Measurements from ENCODE around the gene HSD3B7.
A peak's percentile ranks its signal among the peaks of the same experiment; 100 is the strongest.

The HSD3B7 gene

DNA sequence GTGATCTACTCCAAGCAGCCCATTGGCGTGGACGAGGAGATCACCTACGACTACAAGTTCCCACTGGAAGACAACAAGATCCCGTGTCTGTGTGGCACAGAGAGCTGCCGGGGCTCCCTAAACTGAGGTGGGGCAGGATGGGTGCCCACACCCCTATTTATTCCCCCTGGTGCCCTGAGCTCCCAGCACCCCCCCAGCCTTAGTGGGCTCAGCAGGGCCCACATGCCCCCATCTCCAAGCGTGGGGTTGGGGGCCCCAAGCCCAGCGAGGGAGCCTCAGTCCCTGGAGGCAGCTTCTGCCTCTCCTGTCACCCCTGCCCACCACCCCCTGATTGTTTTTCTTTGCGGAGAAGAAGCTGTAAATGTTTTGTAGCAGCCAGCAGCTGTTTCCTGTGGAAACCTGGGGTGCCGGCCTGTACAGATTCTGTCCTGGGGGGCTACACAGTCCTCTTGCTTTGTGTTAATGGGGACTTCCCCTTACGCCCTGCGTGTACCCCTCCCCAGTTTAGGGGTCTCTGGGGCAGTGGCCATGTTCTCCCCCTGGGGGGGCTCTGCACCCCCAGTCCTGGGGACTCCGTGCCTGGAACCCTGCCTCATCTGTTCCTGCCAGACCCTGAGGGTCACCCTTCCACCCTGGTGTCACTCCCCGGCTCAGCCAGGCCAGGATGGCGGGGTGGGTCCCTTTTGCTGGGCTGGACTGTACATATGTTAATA, 953 bp upstream of the HSD3B7 start:
- DNase-seq, result no peak

DNA sequence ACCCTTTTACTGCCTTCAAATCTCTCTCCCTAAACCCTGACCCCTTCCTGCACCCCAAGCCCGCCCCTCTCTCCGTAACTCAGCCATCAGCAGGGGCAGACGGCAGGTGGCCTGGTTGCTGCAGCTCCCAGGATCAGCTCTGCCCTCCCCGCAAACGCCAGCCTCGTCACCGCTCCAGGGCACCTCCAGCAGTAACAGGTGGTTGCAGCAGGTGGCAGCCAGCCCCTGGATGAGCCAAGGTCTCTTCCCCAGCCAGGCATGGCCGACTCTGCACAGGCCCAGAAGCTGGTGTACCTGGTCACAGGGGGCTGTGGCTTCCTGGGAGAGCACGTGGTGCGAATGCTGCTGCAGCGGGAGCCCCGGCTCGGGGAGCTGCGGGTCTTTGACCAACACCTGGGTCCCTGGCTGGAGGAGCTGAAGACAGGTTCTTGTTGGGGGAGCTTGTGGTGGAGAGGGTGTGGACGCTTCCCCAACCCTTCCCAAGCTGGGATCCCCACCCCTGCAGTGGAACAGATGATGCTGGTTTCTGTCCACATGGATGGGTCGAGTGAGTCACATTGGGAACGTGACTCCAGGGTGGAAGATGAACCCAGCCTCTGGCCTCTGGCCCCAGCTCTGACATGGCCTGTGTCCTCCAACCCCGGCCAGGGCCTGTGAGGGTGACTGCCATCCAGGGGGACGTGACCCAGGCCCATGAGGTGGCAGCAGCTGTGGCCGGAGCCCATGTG, 558 bp downstream of the HSD3B7 start:
- no peak for DNase-seq

DNA sequence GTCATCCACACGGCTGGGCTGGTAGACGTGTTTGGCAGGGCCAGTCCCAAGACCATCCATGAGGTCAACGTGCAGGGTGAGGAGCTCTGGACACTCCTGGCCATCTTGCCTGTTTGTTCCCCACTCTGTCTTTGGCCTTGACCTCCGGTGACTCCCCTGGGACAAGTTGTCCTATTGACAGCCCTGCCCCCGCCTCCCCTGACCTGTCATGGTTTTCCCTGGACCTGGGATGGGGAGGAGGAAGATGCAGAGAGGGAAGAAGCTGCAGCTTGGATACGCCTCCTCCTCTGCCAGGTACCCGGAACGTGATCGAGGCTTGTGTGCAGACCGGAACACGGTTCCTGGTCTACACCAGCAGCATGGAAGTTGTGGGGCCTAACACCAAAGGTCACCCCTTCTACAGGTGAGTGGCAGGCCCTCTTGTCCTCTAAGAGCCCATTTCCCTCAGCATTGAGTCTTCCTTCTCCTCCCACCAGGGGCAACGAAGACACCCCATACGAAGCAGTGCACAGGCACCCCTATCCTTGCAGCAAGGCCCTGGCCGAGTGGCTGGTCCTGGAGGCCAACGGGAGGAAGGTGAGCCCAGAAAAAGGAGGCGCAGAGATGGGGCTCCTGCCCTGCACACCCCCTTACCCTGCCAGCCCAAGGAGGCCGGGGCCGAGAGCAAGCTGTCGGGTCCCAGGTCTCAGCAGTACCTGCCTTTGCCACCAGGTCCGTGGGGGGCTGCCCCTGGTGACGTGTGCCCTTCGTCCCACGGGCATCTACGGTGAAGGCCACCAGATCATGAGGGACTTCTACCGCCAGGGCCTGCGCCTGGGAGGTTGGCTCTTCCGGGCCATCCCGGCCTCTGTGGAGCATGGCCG, 1.4 kb downstream of the HSD3B7 start:
- DNase-seq, result no peak

DNA sequence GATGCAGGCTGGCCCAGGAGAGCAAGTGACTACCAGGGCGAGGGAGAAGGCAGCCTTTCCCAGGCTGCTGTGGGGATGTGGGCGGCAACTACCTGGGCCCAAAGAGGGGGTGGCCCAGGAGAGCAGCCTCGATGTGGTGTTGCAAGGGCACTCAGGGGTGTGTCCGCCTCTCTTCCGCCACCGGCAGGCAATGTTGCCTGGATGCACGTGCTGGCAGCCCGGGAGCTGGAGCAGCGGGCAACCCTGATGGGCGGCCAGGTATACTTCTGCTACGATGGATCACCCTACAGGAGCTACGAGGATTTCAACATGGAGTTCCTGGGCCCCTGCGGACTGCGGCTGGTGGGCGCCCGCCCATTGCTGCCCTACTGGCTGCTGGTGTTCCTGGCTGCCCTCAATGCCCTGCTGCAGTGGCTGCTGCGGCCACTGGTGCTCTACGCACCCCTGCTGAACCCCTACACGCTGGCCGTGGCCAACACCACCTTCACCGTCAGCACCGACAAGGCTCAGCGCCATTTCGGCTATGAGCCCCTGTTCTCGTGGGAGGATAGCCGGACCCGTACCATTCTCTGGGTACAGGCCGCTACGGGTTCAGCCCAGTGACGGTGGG, 2.7 kb downstream of the HSD3B7 start:
- no peak for DNase-seq

DNA sequence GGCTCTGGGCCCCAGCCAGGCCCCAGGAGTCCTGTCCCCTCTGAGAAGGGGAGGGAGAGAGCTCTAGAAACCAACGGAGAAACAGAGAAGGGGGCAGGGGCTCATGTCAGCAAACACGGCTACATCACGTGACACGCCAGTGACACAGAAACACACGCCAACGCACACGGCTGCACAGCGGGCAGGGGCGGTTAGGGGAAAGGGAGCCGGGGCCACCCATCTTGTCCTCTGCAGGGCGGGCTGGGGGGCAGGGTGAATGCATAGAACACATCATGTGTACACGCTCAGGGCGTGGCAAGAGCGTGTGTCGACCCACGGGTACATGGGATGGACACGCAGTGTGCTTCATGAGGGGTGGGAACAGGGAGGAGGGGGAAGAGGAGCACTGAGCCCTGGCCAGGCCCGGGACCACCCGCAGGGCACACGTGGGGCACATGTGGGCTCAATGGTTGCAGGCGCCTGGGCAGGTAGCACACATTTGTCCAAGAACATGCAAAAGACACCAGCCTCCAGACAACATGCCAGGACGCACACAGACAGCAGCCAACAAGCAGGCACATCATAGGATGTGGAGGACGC, 4.6 kb downstream of the HSD3B7 start:
- no peak for DNase-seq

DNA sequence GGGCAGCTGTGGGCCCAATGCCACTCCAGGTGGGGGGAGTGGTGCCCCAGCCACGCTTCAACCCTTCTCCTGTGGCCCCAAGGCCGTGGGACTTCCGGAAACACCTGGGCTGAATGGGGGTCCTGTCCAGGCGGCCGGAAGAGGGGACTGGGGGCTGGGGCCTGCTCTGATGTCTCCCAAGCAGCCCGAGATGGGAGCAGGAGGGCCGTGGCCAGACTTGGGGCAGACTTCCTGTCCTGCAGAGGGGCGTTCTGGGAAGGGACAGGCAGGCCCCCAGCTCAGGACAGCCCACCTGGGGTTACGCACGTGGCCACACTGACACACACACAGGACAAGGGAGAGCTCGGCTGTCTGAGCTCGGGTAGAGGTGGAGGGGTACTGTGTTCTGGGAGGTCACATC, 5.1 kb downstream of the HSD3B7 start:
- no peak for DNase-seq

DNA sequence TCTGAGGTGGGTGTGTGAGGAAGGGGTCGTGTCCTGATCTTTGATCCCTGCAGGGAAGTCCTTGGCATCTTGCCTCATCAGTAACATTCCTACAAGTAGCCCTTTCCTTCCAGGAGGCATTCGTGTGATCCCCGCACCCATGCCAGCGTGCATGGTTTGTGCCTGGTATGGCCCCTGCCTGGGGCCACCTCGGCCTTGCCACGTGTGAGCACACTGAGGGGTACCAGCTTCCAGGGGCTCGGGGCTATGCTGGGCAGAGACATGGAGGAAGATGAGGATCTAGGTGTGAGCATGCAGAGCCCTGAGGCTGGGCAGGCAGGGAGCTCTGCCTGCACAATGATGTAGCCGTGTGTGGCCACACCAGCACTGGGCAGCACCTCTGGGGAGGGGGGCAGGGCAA, 6.0 kb downstream of the HSD3B7 start:
- DNase-seq, result no peak

DNA sequence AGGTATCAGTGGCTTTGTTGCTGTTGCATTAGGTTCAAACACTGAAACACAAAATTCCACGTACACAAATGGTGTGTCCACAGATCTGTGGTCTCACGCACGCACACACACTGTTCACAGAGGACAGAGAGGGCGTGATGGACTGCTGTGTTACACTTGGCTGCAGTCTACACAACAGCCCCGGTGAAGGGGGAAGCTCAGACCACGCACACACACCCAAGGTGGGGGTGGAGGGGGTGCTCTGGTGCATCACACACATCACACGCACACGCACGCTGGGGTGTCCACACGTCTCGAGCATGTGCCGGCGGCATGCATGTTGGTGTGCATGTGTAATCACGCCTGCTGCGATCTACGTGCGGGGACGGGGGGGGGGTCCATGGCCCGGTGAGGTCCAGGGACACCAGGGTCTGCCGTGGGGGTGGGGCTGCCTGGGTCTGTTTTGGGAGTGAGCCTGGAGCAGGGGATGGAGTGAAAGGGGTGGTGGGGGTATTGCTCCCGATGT, 7.3 kb downstream of the HSD3B7 start:
- DNase-seq, result peak; percentile 29

DNA sequence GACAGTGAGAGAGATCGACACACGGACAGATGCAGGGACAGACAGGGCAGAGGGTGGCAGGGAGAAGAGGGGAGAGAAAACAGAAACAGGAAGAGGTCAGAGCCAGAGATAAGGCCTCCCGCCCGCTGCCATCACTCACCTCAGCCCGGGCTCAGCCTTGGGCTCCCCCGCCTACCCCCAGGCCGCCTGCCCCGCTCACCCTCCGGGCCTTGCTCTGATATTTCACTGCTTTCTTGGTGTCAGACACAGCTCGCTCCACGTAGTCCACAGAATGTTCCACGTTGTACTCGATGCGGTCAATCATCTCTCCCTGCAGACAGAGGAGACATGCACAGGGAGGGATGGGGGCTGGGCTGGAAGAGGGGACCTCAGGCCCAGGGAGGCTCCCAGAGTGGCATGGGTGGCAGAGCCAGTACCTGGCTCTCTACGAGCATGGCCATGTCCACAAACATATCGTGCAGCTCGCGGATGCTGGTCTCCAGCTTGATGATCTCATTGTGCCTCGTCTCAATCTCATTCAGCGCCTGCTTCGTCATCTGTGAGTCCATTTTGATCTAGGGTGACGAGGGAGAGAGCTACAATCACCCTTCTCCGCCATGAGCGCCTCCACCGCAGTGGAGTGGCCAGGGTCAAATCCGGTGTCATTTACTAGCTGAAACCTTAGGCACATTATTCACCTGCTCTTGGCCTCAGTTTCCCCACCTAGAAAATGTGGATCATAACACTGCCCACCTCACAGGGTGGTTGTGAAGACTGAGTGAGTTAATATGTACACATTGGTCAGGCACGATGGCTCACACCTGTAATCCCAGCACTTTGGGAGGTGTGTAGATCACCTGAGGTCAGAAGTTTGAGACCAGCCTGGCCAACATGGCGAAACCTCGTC, 8.2 kb downstream of the HSD3B7 start:
- DNase-seq, result peak; percentile 82

DNA sequence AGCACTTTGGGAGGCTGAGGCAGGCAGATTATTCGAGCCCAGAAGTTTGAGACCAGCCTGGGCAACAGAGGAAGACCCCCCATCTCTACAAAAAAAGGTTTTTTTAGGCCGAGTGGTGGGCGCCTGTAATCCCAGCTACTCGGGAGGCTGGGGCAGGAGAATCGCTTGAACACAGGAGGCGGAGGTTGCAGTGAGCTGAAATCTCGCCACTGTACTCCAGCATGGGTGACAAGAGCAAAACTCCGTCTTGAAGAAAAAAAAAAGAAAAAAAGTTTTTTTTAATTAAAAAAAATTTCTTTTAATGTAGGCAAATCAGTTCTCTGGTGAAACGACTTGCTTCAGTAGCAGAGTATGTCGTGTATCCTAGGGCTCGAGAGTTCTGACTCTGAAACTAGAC, 10.9 kb downstream of the HSD3B7 start:
- DNase-seq, result no peak

DNA sequence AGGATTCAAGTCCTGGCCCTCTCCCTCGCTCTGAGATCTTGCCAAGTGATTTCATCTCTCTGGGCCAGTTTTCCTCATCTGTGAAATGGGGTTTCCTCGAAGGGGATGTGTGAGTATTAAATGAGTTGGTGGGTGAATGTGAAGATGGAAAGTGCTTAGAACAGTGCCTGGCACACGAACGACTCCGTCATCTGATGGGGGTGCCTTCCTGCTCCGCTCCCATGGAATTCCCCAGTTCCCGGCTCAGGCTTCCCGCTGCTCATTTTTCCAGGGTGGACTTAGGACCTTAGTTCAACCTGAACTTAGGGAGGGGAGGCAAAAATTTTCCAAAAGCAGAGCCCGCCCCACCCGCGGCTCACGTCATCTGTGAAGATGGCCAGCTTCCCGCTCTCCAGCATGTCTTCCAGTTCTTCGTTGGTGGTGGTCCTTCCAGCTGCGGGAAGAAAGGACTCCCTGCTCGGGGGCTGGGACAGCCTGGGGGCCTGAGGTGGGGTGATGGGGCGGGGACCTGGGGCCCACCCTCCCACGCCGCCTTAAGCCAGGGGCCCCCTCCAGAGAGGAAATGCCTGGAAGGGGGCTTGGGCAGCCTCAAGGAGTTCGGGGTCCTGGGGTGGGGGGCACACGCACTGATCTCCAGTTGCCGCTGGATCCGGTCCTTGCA, 11.4 kb downstream of the HSD3B7 start:
- no peak for DNase-seq

DNA sequence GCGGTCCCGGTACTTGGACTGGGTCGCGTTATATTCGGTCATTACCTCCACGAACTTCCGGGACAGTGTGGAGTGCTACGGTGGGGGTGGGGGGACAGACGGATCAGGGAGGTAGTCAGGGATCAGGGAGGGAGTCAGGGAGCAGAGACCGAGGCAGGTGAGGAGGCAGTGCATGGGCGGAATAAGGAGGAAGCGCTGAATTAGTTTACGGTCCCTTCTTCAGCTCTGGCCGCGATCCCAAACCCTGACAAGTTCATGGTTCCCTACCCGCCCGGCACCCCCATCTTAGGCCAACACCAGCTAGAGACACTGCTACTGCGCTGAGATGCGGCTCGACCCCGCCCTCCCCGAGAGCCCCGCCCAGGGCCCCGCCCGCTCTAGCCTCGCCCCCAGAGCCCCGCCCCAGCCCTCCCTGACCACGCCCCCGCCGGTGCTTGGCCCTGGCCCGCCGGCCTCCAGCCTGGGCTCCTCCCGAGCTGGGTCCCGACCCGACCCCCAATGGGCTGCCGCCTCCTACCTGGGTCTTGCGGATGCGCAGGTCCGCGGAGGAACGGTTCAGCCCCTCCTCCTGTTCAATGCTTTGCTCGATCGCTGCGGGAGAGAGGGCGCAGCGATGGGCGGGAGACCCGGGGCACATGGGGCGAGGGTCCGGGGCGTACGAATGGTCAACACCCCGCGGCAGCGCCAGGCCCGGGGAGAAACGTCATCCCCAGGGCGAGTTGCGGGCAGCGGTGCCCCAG, 12.1 kb downstream of the HSD3B7 start:
- DNase-seq, result peak; percentile 92

DNA sequence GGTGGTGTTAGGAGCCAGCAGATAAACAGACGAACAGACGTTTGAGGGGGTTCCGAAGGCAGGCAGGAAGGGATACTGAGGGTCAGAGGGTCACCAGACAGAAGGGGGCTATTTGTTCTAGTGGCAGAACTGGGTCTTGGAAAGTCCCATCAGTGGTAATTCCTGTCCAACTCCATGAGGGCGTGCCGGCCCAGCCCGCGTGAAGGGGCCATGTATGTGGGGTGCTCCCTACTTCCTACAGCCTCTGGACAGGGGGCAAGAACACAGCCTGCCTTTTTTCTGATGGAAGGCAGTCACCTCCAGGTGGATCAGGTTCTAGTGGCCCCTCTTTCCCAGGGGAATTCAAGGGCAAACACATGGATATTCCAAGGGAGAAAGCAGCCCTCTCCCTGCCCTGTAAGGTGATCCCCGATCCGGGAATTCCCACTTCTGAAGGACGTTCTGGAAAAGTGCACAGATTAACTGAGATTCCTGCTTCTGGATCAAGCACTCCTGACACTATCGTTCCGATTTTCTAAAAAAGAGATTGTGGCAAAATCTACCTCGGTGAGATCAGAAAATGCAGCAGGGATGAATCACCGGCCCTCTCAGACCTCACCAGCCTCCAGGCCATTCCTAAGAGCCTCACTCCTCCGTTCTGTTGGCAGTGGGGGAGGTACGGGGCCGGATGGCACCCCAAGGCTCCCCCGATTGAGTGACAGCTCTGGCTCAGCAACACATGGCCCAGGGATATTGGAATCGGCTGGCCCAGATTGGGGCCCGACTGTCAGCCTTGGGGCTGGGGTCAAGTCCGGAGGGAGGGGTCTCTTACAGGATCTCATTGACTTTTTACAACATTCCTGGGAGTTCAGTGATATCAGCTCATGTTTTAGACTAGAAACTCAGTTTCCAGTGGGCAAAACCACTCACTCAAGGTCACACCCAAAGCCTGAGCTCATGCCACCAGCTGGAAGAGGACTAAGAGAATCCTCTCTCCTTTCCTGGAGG, 13.0 kb downstream of the HSD3B7 start:
- DNase-seq, result no peak

DNA sequence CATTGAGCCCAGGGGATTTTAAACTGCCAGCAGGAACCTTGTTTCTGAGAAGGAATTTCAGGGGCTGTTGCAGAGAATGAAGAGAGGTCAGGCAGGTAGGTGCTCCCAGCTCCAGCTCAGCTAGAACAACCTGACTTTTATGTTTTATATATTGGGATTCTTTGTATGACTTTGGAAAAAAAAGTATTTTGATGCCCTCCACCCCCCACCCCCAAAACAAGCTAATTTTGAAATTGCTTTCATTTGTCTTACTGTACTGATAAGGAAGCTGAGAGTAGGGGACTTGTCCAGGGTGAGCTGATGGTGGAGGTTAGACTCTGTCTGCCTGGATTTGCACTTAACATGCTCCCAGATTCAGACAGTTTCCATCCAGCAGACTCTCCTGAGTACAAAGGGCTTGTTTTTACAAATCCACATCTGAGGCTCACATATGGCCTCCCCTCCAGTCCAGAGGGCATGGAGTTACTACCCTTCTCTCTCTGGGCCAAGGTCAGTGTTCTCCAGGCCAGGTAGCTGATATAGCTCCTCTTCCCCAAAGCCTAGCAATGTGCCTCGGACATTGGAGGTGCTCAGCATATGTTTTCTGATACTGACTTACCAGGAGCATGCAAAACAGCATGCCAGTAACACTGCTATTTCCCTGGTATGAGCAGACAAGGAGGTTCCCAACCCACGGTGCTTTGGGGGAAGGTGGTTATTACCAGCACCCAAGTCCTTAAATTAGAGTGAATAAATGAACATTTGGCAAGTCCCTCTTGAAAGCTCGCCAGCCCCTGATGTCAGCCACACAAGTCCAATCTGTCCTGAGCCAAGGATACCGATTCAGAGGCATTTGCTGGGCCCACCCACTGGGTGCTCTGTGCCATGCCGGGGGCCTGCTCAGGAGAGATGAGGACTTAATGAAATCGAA, 14.1 kb downstream of the HSD3B7 start:
- DNase-seq, result no peak

DNA sequence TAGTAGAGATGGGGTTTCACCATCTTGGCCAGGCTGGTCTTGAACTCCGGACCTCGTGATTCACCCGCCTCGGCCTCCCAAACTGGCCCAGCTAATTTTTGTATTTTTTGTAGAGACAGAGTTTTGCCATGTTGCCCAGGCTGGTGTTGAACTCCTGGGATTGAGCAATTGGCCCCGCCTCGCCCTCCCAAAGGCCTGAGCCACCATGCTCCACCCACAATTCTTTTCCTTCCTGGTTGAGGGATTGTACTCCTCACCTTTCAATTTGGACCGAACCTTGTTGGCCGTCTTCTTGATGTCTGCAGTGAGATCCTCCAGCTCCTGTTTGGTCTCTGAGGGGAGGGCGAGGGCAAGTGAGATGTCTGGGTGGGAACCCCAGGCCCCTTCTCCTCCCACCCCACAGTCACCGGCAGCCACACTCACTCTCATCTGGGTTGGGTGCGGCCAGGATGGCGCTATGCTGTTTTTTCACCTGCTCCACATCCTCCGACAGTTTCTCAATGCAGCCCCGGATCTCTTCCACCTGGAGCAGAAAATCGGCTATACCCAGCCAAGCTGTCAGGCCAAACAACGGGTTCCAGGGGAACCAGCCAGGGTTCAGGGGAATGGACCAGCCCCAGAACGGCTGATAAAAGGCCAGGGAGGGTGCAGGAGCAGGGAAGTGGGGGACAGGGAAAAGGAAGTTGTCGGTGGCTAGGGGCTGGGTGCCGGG, 15.8 kb downstream of the HSD3B7 start:
- no peak for DNase-seq

DNA sequence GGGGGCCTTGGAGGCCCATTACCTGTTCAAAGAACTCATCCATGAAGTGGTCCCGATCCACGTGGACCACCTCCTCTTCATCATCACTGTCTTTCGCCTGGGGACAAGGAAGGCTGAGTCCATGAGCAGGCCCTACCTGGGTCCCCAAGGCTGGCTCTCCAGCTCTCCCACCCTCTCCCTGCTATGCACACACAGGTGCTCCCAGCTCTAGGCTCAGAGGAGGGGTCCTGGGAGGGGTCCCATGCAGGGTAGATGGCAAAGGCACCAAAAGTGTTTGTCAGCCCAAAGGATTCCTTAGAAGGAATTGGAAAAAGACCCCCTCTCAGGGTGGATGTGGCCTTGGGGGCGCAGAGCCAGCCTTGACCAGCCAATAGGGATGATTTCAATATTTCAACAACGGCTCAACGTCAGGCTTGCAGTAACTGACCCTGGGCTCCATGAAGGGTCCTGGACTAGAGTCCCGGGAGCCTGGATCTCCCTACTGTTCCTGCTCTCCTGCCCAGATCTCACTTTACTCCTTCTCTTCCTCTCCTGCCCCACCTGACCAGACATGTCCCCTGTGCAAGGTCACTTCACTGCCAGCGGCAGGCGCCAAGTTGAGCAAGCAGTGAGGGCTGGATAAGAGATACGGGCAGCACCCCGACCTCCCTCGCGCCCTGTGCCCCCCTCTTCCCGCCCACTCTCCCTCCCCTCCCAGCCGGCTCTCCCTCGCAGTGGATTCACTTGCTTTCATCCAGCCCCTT, 16.7 kb downstream of the HSD3B7 start:
- no peak for DNase-seq

Data from hematopoietic multipotent progenitor cell treated with erythropoietin and hydrocortisone succinate and interleukin-3 and kit ligand, for 6 days (in vitro differentiated cells).